ENCODE data around the gene TMBIM6. TPM values are rescaled to one million over a fixed set of nuclear protein-coding genes. Genes with fewer than 3 reads are reported as not detected.
A peak's percentile ranks its signal among the peaks of the same experiment; 100 is the strongest.

The TMBIM6 gene
- total and polyA plus RNA-seq, 9 of the 15 experiments (the other 6 are each of a cell fraction or from before 2014, with no cell fraction given), result 147 to 1,288 (median 352) TPM

- intact Hi-C loops (cut with micrococcal nuclease) (no loop called here), in situ Hi-C loops (cut with MboI) (no loop called here)
- Histone ChIP-seq H3K4me2 (ENCODE audit: insufficient read depth, low read length) (no peak overlapping the region), H2AFZ (ENCODE audit: low read depth, low read length) (no peak overlapping the region), H3K27ac (ENCODE audit: extremely low read depth, low read depth, low read length) (no peak overlapping the region), H4K20me1 (replicated peaks; ENCODE audit: control insufficient read depth, insufficient read depth, low read length) (no peaks in the 10 kb centered on the region), H3K4me1 (replicated peaks in 1 of 2; ENCODE audit: control insufficient read depth in 2 of 2, insufficient read depth in 2 of 2, low read length in 2 of 2) (peaks cover 2 to 5% of the 10 kb centered on the region in 2 experiments; a peak in 2 of 5 replicates), H3K4me3 (no peak overlapping the region), H3K9me3 (replicated peaks; ENCODE audit: control insufficient read depth, insufficient read depth, low read depth, low read length) (no peaks in the 10 kb centered on the region), H3K9me1 (ENCODE audit: control insufficient read depth, insufficient read depth, low read length) (no peaks in the 10 kb centered on the region), H3K27me3 (ENCODE audit: control insufficient read depth in 2 of 2, insufficient read depth in 2 of 2, low read length in 2 of 2) (no peaks in the 10 kb centered on the region), H3K79me2 (ENCODE audit: control insufficient read depth, insufficient read depth, low read length) (no peaks in the 10 kb centered on the region), H3K9ac (ENCODE audit: insufficient read depth in 1 of 2, low read depth in 2 of 2, low read length in 2 of 2) (no peak overlapping the region), H3K36me3 (ENCODE audit: control insufficient read depth, insufficient read depth, low read length) (peaks cover 2% of the 10 kb centered on the region; the same call in 2 of the 3 replicates)
- WGBS (ENCODE audit: insufficient coverage, low coverage, missing lambda C conversion rate), result 44% methylated on average over 4 of the region's 4 CpGs
- TF ChIP-seq, protein P1, sequence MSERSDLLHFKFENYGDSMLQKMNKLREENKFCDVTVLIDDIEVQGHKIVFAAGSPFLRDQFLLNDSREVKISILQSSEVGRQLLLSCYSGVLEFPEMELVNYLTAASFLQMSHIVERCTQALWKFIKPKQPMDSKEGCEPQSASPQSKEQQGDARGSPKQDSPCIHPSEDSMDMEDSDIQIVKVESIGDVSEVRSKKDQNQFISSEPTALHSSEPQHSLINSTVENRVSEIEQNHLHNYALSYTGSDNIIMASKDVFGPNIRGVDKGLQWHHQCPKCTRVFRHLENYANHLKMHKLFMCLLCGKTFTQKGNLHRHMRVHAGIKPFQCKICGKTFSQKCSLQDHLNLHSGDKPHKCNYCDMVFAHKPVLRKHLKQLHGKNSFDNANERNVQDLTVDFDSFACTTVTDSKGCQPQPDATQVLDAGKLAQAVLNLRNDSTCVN (CRISPR knock-in tag; IDR thresholded peaks at IDR 0.05), result no peak
- no peak for TF ChIP-seq CBFB (CRISPR knock-in tag; IDR thresholded peaks at IDR 0.05)
- no peak for TF ChIP-seq ILK (tag; IDR thresholded peaks at IDR 0.05; ENCODE audit: borderline replicate concordance, low read depth)
- TF ChIP-seq MED1 (CRISPR knock-in tag; IDR thresholded peaks at IDR 0.05; ENCODE audit: borderline replicate concordance), result no peak
- TF ChIP-seq HSF4 (CRISPR knock-in tag; IDR thresholded peaks at IDR 0.05; ENCODE audit: borderline replicate concordance), result no peak
- DNase-seq (ENCODE audit: extremely low read depth in 1 of 4, low spot score in 3 of 4) (no peak), FAIRE-seq (peak; percentile 55), ATAC-seq (no peak)
- no TSS peak for BruUV-seq (replicated peaks)
- POLR2A ChIA-PET, result interaction anchor here (1.7 kb wide), 1 partner anchor 8 kb away, joined by 9 read pairs; no protein-coding TSS in a partner anchor
- CTCF ChIA-PET (ENCODE audit: low intra/inter-chr PET ratio), result no interaction called here
Measured at GRCh38 chr12:49811961-49812401, 70.6 kb downstream of the TMBIM6 start.

Measured in K562 (cell line).